ENCODE measurements around the gene UBE2M. TPM values are rescaled to one million over a fixed set of nuclear protein-coding genes. Genes with fewer than 3 reads are reported as not detected.

UBE2M gene
- total RNA-seq, 1 donor from 2014 or later = 33.6 TPM

DNA sequence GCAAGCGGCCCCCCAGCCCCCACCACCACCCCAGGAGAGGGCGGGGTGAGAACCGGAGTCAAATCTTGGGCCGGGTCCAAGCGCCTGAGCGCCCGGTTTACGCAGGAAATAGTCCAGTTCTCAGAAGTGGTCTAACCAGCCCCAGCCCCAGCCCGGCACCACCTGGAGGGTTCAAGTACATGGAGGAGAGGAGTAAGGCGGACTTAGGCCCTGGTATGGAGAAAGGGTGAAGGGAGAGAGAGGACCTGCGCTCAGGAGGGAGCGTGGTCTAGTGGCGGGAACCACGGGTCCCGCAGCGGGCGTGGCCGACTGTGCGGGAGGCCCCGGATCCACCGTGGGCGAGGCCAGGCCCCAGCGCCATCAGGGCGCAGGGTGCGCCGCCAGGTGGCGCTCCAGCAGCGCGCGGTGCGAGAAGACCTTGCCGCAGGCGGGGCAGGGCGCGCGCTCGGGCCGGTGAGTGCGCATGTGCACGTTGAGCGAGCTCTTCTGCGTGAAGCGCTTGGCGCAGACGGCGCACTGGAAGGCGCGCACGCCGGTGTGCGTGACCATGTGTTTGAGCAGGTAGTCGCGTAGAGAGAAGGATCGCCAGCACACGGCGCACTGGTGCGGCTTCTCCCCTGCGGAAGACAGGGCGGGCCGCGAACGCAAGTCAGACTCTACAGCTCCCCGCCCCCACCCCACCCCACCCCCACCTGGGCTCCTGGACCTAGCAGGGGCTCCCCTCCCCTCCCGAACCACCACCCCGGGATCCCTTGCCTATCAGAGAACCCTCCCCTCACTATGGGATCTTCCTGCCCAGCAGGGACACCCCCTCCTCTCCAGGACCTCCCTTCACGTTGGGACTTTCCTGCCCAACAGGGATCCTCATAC lies 44.5 kb downstream of the UBE2M start:
- no peaks in the 10 kb centered on the region for H3K27me3 ChIP-seq
- H3K9me3 ChIP-seq = no peaks in the 10 kb centered on the region
- peak overlapping the region; percentile 43 to 48 for H3K4me3 ChIP-seq
- TF ChIP-seq POLR2AphosphoS5 (IDR thresholded peaks at IDR 0.05; ENCODE audit: insufficient read depth in 1 of 2, low read depth in 1 of 2) (peak; percentile 16 to 26), POLR2A (IDR thresholded peaks at IDR 0.05) (no peak)
- TF ChIP-seq, protein P1, sequence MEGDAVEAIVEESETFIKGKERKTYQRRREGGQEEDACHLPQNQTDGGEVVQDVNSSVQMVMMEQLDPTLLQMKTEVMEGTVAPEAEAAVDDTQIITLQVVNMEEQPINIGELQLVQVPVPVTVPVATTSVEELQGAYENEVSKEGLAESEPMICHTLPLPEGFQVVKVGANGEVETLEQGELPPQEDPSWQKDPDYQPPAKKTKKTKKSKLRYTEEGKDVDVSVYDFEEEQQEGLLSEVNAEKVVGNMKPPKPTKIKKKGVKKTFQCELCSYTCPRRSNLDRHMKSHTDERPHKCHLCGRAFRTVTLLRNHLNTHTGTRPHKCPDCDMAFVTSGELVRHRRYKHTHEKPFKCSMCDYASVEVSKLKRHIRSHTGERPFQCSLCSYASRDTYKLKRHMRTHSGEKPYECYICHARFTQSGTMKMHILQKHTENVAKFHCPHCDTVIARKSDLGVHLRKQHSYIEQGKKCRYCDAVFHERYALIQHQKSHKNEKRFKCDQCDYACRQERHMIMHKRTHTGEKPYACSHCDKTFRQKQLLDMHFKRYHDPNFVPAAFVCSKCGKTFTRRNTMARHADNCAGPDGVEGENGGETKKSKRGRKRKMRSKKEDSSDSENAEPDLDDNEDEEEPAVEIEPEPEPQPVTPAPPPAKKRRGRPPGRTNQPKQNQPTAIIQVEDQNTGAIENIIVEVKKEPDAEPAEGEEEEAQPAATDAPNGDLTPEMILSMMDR (IDR thresholded peaks at IDR 0.05) = peak; percentile 83 to 88 (median 88)
- peak overlapping the region; percentile 34 for H3K27ac ChIP-seq
- H3K36me3 ChIP-seq = peaks cover 0 to 18% of the 10 kb centered on the region in 2 donors
- intact Hi-C loops (cut with DNase I) = no loop called here
- H3K4me1 ChIP-seq = peaks cover 50% of the 10 kb centered on the region
- DNase-seq (ENCODE audit: extremely low spot score in 2 of 2) = no peak

DNA sequence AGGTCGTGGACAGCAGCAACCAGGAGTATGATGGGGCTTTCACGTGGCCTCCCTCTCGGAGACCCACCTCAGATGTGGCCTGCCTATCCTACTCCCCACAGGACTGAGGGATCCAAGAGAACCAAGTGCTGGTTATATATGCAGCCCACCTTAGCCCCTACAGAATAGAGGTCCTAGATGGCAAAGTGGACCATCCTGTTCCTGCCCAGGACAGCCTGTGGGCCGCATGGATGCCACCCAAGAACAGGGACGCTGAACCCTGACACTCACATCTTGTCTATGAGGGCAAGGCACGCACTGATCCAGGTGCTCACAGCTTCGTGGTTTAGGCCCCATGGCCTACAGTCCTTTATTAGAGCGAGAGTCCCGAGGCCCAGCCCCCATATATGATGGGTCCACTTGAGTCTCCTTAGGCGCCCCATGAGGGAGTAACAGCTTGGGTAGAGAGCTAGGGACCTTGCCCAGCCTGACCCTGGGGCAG lies 45.2 kb downstream of the UBE2M start:
- Histone ChIP-seq H3K9me3 (no peaks in the 10 kb centered on the region), H3K4me1 (peaks cover 44% of the 10 kb centered on the region), H3K27ac (peak overlapping the region; percentile 34), H3K4me3 (peak overlapping the region in 1 of 2 donors; percentile 43), H3K27me3 (no peaks in the 10 kb centered on the region), H3K36me3 (peaks cover 0 to 18% of the 10 kb centered on the region in 2 donors)
- DNase-seq (ENCODE audit: extremely low spot score in 2 of 2) = no peak
- intact Hi-C loops (cut with DNase I) = no loop called here
- TF ChIP-seq, protein P1 (IDR thresholded peaks at IDR 0.05) = no peak
- TF ChIP-seq POLR2AphosphoS5 (IDR thresholded peaks at IDR 0.05; ENCODE audit: insufficient read depth in 1 of 2, low read depth in 1 of 2) = no peak
- TF ChIP-seq POLR2A (IDR thresholded peaks at IDR 0.05) = no peak

DNA sequence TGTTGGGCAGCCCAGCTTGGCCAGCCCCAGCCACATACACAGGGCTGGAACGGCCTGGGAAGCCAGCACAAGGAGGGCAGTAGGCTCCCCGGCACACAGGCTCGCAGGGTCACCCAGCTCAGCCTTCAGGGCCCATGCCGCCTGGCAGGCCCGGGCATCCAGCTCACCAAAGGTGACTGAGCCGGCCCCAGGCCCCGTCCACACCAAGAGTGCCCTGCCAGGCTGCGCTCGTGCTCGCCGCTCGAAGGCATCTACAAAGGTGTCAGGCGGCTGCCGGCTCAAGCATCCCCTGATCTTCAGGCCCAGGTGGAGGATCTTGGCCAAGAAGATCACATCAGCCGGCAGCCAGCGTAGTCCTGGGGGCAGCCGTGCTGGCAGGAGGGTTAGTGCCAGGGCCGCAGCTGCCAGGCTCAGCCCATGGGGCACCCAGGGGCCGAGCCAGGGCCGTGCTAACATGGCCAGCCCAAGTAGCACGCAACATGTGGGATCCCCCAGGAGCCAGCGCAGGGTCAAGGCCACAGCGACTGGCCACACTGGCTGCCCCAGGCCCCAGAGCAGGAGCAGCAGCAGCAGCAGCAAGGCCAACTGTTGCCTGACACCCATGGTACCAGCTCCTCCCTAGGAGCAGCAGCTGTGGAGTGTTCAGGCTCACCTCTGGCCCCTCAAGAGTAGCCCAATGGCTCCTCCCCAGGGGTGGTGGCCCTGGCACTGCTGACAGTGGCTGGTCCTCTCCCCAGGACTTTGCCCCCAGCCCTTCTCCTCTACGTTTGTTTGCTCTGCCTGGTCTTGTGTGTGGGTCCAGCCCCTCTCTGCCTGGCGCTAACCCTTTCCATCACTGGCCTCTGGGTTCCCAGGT lies 46.8 kb downstream of the UBE2M start, which contains the start of gene SLC27A5:
TSS of gene SLC27A5 (minus strand) at position 640 of the 856 bp plus-strand sequence. CDS start at position 603, 37 bp downstream.
- DNase-seq (ENCODE audit: extremely low spot score in 2 of 2) = no peak
- Histone ChIP-seq H3K27me3 (no peaks in the 10 kb centered on the region), H3K4me3 (no peak within 1 kb of the TSS), H3K9me3 (no peaks in the 10 kb centered on the region), H3K36me3 (peaks cover 0 to 10% of the 10 kb centered on the region in 2 donors), H3K27ac (no peak within 1 kb of the TSS), H3K4me1 (peaks cover 31% of the 10 kb centered on the region)
- TF ChIP-seq POLR2AphosphoS5 (IDR thresholded peaks at IDR 0.05; ENCODE audit: insufficient read depth in 1 of 2, low read depth in 1 of 2) (no peak), POLR2A (IDR thresholded peaks at IDR 0.05) (no peak)
- TF ChIP-seq, protein P1 (IDR thresholded peaks at IDR 0.05) = no peak
- intact Hi-C loops (cut with DNase I) = no loop called here

DNA sequence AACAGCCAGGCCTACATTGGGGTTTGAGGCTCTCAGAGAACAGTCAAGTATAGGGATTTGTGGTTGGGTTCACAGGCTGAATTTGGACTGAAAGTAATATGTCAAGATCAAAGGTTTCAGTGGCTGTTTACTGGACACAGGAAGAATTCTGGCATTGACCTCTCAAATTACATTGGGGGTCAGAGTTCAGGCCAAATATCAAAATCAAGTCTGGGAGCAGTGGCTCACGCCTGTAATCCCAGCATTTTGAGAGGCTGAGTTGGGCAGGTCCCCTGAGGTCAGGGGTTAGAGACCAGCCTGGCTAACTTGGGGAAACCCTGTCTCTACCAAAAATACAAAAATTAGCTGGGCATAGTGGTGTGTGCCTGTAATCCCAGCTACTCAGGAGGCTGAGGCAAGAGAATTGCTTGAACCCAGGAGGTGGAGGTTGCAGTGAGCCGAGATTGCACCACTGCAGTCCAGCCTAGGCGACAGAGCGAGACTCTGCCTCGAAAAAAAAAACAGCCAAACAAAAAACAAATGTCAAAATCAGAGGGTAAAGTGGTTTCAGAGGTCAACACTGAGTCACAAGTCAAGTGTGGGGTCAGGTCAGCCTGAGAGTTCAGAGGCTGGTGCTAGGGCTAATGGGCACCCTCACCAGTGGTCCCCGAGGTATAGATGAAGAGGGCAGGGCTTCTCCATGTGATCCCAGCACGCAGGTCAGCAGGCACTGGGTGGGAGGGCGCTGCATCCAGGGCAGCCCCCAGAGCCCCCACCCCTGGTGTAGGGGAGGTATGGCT lies 48.1 kb downstream of the UBE2M start:
- Histone ChIP-seq H3K4me1 (peaks cover 19% of the 10 kb centered on the region), H3K27me3 (no peaks in the 10 kb centered on the region), H3K36me3 (no peaks in the 10 kb centered on the region), H3K27ac (no peak overlapping the region), H3K4me3 (no peak overlapping the region), H3K9me3 (no peaks in the 10 kb centered on the region)
- intact Hi-C loops (cut with DNase I) = no loop called here
- TF ChIP-seq, protein P1 (IDR thresholded peaks at IDR 0.05) = no peak
- TF ChIP-seq POLR2AphosphoS5 (IDR thresholded peaks at IDR 0.05; ENCODE audit: insufficient read depth in 1 of 2, low read depth in 1 of 2) (no peak), POLR2A (IDR thresholded peaks at IDR 0.05) (no peak)
- DNase-seq (ENCODE audit: extremely low spot score in 2 of 2) = no peak
